ENCODE measurements around the gene TBC1D3B.

GRCh38 chr17:36136036-36136435 lies 40.4 kb downstream of the TBC1D3B start:
- no peak for TF ChIP-seq ZNF274 (IDR thresholded peaks at IDR 0.05; ENCODE audit: low read depth, low read length)
- no peak for TF ChIP-seq YY1 (IDR thresholded peaks at IDR 0.05; ENCODE audit: insufficient read depth, insufficient read length)
- no peak for TF ChIP-seq SUZ12 (IDR thresholded peaks at IDR 0.05; ENCODE audit: extremely low read depth, insufficient read depth, insufficient read length)
